Thyroid gland (tissue), 4 donors: ENCODE results near the gene ANXA2. TPM values are rescaled to one million over a fixed set of nuclear protein-coding genes. Genes with fewer than 3 reads are reported as not detected.

Source experiments
- DNase-seq, 2 donors: peaks; one replicate each; pipeline ENCODE4 v3.0.0-alpha.2; 2019
- H3K27ac ChIP-seq, 3 donors: fragments of 200-600 bp; sonication (generic); 1 replicate in 2 of 3; 2 replicates in 1 of 3; pipeline ENCODE4 v1.5.1; 2016 to 2019; ENCODE audit warnings: mild to moderate bottlenecking in 1 of 3, moderate library complexity in 1 of 3
- H3K27me3 ChIP-seq: fragments of 200-600 bp; sonication (generic); one replicate; pipeline ENCODE4 v1.5.1; 2019
- H3K36me3 ChIP-seq, 2 donors: fragments of 200-600 bp; sonication (generic); one replicate each; pipeline ENCODE4 v1.5.1; 2016 to 2019
- H3K4me1 ChIP-seq, 2 donors: fragments of 200-600 bp; sonication (generic); one replicate each; pipeline ENCODE4 v1.5.1; 2017 to 2019
- H3K4me3 ChIP-seq, 3 donors: fragments of 200-600 bp; sonication (generic); replicated peaks in 1 of 3; 1 replicate in 2 of 3; 2 replicates in 1 of 3; pipeline ENCODE4 v1.5.1; 2016; ENCODE audit warnings: mild to moderate bottlenecking in 1 of 3
- H3K9me3 ChIP-seq: fragments of 200-600 bp; sonication (generic); one replicate; pipeline ENCODE4 v1.5.1; 2017
- CTCF ChIP-seq, 6 experiments: fragments of 200-600 bp in 3 of 6; fragments of 450-650 bp in 3 of 6; sonication (generic) in 3 of 6; IDR thresholded peaks; one replicate each; pipeline ENCODE4 v1.5.1; 2016 to 2019; ENCODE audit warnings: antibody characterized with exemption in 6 of 6, mild to moderate bottlenecking in 2 of 6, inconsistent platforms in 1 of 6, moderate library complexity in 1 of 6
- POLR2A ChIP-seq, 2 donors: fragments of 450-650 bp; IDR thresholded peaks; one replicate each; pipeline ENCODE4 v1.6.1; 2017; ENCODE audit warnings: antibody characterized with exemption in 2 of 2, mild to moderate bottlenecking in 2 of 2, moderate library complexity in 1 of 2
- WGBS, 2 donors: methylation state at CpG; one replicate each; pipeline ENCODE4 v1.1.5; 2017; 5-methylcytosine and 5-hydroxymethylcytosine counted together
- intact Hi-C: fragments of 100-400 bp; cut with DNase I; formaldehyde crosslinking; loops from one replicate; pipeline ENCODE4 v1.15.1; 2023
- total RNA-seq, 4 donors: library from RNA; depleted of rRNA; stranded (reverse); fragments of >200 nt; gene quantifications; one replicate each; pipeline ENCODE4 v1.2.3, GENCODE V29; 2016

The ANXA2 gene
- total RNA-seq, 4 donors from 2014 or later, result 436 to 796 (median 612) TPM

- no peak for DNase-seq
- Histone ChIP-seq H3K4me1 (no peaks in the 10 kb centered on the region), H3K36me3 (peaks cover 51 to 71% of the 10 kb centered on the region in 2 donors), H3K9me3 (no peaks in the 10 kb centered on the region), H3K4me3 (no peak overlapping the region), H3K27me3 (no peaks in the 10 kb centered on the region), H3K27ac (no peak overlapping the region)
- TF ChIP-seq CTCF (IDR thresholded peaks at IDR 0.05) (no peak), POLR2A (IDR thresholded peaks at IDR 0.05) (no peak)
- WGBS, 2 donors, result 83 to 91% methylated on average over 13 of the region's 13 CpGs
- intact Hi-C loops, result no loop called here
These were observed 50.2 kb downstream of the ANXA2 start for GRCh38 chr15:60347480-60348049.

- no peaks in the 10 kb centered on the region for H3K27me3 ChIP-seq
- no peaks in the 10 kb centered on the region for H3K9me3 ChIP-seq
- 95 to 96% methylated on average over 3 of the region's 3 CpGs for WGBS, 2 donors
- no peak overlapping the region for H3K4me3 ChIP-seq
- no peaks in the 10 kb centered on the region for H3K4me1 ChIP-seq
- TF ChIP-seq CTCF (IDR thresholded peaks at IDR 0.05), result no peak
- no peak for TF ChIP-seq POLR2A (IDR thresholded peaks at IDR 0.05)
- peaks cover 42 to 62% of the 10 kb centered on the region in 2 donors for H3K36me3 ChIP-seq
- H3K27ac ChIP-seq, result no peak overlapping the region
- intact Hi-C loops, result no loop called here
- no peak for DNase-seq
These were observed 51.1 kb downstream of the ANXA2 start for GRCh38 chr15:60346653-60347052.

GRCh38 chr15:60346077-60346476 is 51.7 kb downstream of the ANXA2 start:
- H3K9me3 ChIP-seq, result no peaks in the 10 kb centered on the region
- peaks cover 36 to 56% of the 10 kb centered on the region in 2 donors for H3K36me3 ChIP-seq
- no peaks in the 10 kb centered on the region for H3K27me3 ChIP-seq
- H3K27ac ChIP-seq, result no peak overlapping the region
- H3K4me1 ChIP-seq, result no peaks in the 10 kb centered on the region
- intact Hi-C loops, result no loop called here
- no peak for DNase-seq
- TF ChIP-seq POLR2A (IDR thresholded peaks at IDR 0.05) (no peak), CTCF (IDR thresholded peaks at IDR 0.05) (no peak)
- WGBS, 2 donors, result 92 to 93% methylated on average over 3 of the region's 3 CpGs
- no peak overlapping the region for H3K4me3 ChIP-seq

- TF ChIP-seq POLR2A (IDR thresholded peaks at IDR 0.05) (no peak), CTCF (IDR thresholded peaks at IDR 0.05) (no peak)
- H3K9me3 ChIP-seq, result no peaks in the 10 kb centered on the region
- no peak overlapping the region for H3K27ac ChIP-seq
- peaks cover 31 to 51% of the 10 kb centered on the region in 2 donors for H3K36me3 ChIP-seq
- 84 to 85% methylated on average over 3 of the region's 3 CpGs for WGBS, 2 donors
- intact Hi-C loops, result no loop called here
- H3K27me3 ChIP-seq, result no peaks in the 10 kb centered on the region
- DNase-seq, result no peak
- no peaks in the 10 kb centered on the region for H3K4me1 ChIP-seq
- H3K4me3 ChIP-seq, result no peak overlapping the region
These were observed 52.2 kb downstream of the ANXA2 start for GRCh38 chr15:60345598-60345997.

- Histone ChIP-seq H3K27ac (no peak overlapping the region), H3K36me3 (peaks cover 25 to 46% of the 10 kb centered on the region in 2 donors), H3K27me3 (no peaks in the 10 kb centered on the region), H3K4me1 (no peaks in the 10 kb centered on the region), H3K4me3 (no peak overlapping the region), H3K9me3 (no peaks in the 10 kb centered on the region)
- intact Hi-C loops, result no loop called here
- 97 to 98% methylated on average over 2 of the region's 2 CpGs for WGBS, 2 donors
- no peak for DNase-seq
- no peak for TF ChIP-seq CTCF (IDR thresholded peaks at IDR 0.05)
- no peak for TF ChIP-seq POLR2A (IDR thresholded peaks at IDR 0.05)
These were observed 52.8 kb downstream of the ANXA2 start for GRCh38 chr15:60344987-60345386.
